HG02884 (cell line): ENCODE measurements around the gene SPRED2.

ENCODE experiments used
- ATAC-seq: cut with Tn5 transposase; IDR thresholded peaks from one replicate; pipeline ENCODE4 v1.9.1; 2021; ENCODE audit warnings: mild to moderate bottlenecking, moderate library complexity; ENCODE audit not compliant: unreplicated experiment

The SPRED2 gene

GRCh38 chr2:65388596-65389390 is 43.6 kb downstream of the SPRED2 start:
- ATAC-seq = no peak

- ATAC-seq = peak; percentile 76
Measured at GRCh38 chr2:65388051-65388531, 44.3 kb downstream of the SPRED2 start.

- no peak for ATAC-seq
Measured at GRCh38 chr2:65386989-65387388, 45.4 kb downstream of the SPRED2 start.

- no peak for ATAC-seq
Measured at GRCh38 chr2:65386344-65386743, 46.1 kb downstream of the SPRED2 start.

- no peak for ATAC-seq
Measured at GRCh38 chr2:65383541-65384488, 48.6 kb downstream of the SPRED2 start.

- ATAC-seq = peak; percentile 62
Measured at GRCh38 chr2:65382776-65383357, 49.5 kb downstream of the SPRED2 start.

GRCh38 chr2:65382323-65382722 is 50.1 kb downstream of the SPRED2 start:
- ATAC-seq = no peak

- ATAC-seq = no peak
Measured at GRCh38 chr2:65381607-65382051, 50.8 kb downstream of the SPRED2 start.

GRCh38 chr2:65380255-65380654 is 52.1 kb downstream of the SPRED2 start:
- ATAC-seq = no peak

GRCh38 chr2:65379721-65380171 is 52.7 kb downstream of the SPRED2 start:
- ATAC-seq = no peak

- ATAC-seq = no peak
Measured at GRCh38 chr2:65379223-65379622, 53.2 kb downstream of the SPRED2 start.

- ATAC-seq = no peak
Measured at GRCh38 chr2:65378290-65378689, 54.1 kb downstream of the SPRED2 start.

- no peak for ATAC-seq
Measured at GRCh38 chr2:65377556-65378192, 54.7 kb downstream of the SPRED2 start.

GRCh38 chr2:65375723-65376122 is 56.7 kb downstream of the SPRED2 start:
- ATAC-seq = no peak

- no peak for ATAC-seq
Measured at GRCh38 chr2:65374999-65375398, 57.4 kb downstream of the SPRED2 start.

- no peak for ATAC-seq
Measured at GRCh38 chr2:65374575-65374974, 57.8 kb downstream of the SPRED2 start.

- no peak for ATAC-seq
Measured at GRCh38 chr2:65373365-65373918, 59.0 kb downstream of the SPRED2 start.

GRCh38 chr2:65372619-65373018 is 59.8 kb downstream of the SPRED2 start:
- no peak for ATAC-seq

- ATAC-seq = no peak
Measured at GRCh38 chr2:65371074-65371434, 61.3 kb downstream of the SPRED2 start.

- peak; percentile 50 for ATAC-seq
Measured at GRCh38 chr2:65370387-65371073, 61.9 kb downstream of the SPRED2 start.
